Measurements from ENCODE around the gene USP17L18. TPM values are rescaled to one million over a fixed set of nuclear protein-coding genes. Genes with fewer than 3 reads are reported as not detected.
"Not testable (repeated sequence)": the region's sequence is repeated elsewhere in the genome, so short reads cannot be mapped to it uniquely, and the experiment has no call there.

USP17L18 gene
- not detected for total RNA-seq

DNA sequence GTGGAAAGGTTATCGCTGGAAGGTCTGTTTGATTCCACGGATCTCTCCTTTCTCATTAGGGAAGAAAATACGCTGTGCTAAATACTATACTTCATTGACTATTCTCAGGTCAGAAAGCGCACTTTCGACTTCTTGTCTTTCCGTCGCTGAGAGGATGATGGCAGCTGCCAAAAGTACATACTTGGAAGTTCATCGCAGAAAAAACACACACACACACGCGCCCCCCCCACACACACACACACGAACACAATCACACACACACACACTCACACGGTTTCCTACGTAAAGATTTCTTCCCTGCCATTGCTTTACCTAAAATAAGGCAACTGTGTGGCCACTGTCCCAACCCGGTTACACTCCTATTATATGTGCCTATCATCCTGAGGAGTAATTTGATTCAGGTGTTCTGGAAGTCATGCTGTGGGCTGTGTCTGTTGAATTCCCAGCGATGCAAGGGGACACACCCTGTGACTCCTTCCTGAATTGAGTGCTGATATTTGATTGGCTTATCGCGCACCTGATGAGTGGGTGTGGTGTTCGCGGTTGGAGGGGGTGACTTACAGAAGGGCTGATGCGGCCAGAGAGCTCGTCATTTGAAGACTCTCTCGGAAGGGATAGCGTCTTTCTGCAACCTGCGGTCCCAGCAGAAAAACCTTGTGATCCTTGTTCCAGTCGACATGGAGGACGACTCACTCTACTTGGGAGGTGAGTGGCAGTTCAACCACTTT, at the start of gene USP17L18:
Gene USP17L18 (plus strand): TSS at position 678 of the 728 bp plus-strand sequence. CDS start 0 bp downstream, at position 678.
- DNase-seq = peak; percentile 7 to 45 (median 16)
- H3K36me3 ChIP-seq, H3K4me3 ChIP-seq, H3K27me3 ChIP-seq, H3K4me1 ChIP-seq, H3K27ac ChIP-seq, H3K9me3 ChIP-seq: not testable (repeated sequence)

DNA sequence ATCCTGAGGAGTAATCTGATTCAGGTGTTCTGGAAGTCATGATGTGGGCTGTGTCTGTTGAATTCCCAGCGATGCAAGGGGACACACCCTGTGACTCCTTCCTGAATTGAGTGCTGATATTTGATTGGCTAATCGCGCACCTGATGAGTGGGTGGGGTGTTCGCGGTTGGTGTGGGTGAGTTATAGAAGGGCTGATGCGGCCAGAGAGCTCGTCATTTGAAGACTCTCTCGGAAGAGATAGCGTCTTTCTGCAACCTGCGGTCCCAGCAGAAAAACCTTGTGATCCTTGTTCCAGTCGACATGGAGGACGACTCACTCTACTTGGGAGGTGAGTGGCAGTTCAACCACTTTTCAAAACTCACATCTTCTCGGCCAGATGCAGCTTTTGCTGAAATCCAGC, 38.1 kb upstream of the USP17L18 start, which contains the start of gene USP17L10:
Gene USP17L10 (plus strand): TSS at position 301 of the 400 bp plus-strand sequence. CDS start 0 bp downstream, at position 301.
- not testable (repeated sequence) for H3K4me3 ChIP-seq, H3K27me3 ChIP-seq, DNase-seq, H3K27ac ChIP-seq, H3K36me3 ChIP-seq, H3K9me3 ChIP-seq, H3K4me1 ChIP-seq

GRCh38 chr4:9214701-9215100, 33.7 kb upstream of the USP17L18 start:
- not testable (repeated sequence) for H3K4me1 ChIP-seq, H3K36me3 ChIP-seq, H3K9me3 ChIP-seq, H3K4me3 ChIP-seq, H3K27ac ChIP-seq, H3K27me3 ChIP-seq
- DNase-seq = peak in 1 of 3 donors; percentile 21

- H3K4me3 ChIP-seq, H3K4me1 ChIP-seq, H3K36me3 ChIP-seq, DNase-seq, H3K27me3 ChIP-seq, H3K27ac ChIP-seq, H3K9me3 ChIP-seq: not testable (repeated sequence)
Observed at GRCh38 chr4:9215105-9215504, 33.3 kb upstream of the USP17L18 start, which contains the start of gene USP17L11. TSS of gene USP17L11 (plus strand) at chr4:9215405. CDS start at chr4:9215405, 0 bp downstream.

DNA sequence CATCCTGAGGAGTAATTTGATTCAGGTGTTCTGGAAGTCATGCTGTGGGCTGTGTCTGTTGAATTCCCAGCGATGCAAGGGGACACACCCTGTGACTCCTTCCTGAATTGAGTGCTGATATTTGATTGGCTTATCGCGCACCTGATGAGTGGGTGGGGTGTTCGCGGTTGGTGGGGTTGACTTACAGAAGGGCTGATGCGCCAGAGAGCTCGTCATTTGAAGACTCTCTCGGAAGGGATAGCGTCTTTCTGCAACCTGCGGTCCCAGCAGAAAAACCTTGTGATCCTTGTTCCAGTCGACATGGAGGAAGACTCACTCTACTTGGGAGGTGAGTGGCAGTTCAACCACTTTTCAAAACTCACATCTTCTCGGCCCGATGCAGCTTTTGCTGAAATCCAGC, 28.6 kb upstream of the USP17L18 start, which contains the start of gene USP17L12:
Gene USP17L12 (plus strand): TSS at position 301 of the 400 bp plus-strand sequence. CDS start 0 bp downstream, at position 301.
- DNase-seq, H3K4me3 ChIP-seq, H3K4me1 ChIP-seq, H3K27ac ChIP-seq, H3K9me3 ChIP-seq, H3K27me3 ChIP-seq, H3K36me3 ChIP-seq: not testable (repeated sequence)

DNA sequence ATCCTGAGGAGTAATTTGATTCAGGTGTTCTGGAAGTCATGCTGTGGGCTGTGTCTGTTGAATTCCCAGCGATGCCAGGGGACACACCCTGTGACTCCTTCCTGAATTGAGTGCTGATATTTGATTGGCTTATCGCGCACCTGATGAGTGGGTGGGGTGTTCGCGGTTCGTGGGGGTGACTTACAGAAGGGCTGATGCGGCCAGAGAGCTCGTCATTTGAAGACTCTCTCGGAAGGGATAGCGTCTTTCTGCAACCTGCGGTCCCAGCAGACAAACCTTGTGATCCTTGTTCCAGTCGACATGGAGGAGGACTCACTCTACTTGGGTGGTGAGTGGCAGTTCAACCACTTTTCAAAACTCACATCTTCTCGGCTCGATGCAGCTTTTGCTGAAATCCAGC, 23.8 kb upstream of the USP17L18 start, which contains the start of gene USP17L13:
Gene USP17L13 (plus strand): TSS at position 301 of the 400 bp plus-strand sequence. CDS start 0 bp downstream, at position 301.
- not testable (repeated sequence) for H3K36me3 ChIP-seq, DNase-seq, H3K27me3 ChIP-seq, H3K4me1 ChIP-seq, H3K27ac ChIP-seq, H3K4me3 ChIP-seq, H3K9me3 ChIP-seq

- H3K27ac ChIP-seq, H3K9me3 ChIP-seq, H3K27me3 ChIP-seq, H3K4me3 ChIP-seq, H3K4me1 ChIP-seq, H3K36me3 ChIP-seq: not testable (repeated sequence)
- DNase-seq = peak in 1 of 3 donors; percentile 39
Observed at GRCh38 chr4:9230249-9230648, 18.2 kb upstream of the USP17L18 start.

DNA sequence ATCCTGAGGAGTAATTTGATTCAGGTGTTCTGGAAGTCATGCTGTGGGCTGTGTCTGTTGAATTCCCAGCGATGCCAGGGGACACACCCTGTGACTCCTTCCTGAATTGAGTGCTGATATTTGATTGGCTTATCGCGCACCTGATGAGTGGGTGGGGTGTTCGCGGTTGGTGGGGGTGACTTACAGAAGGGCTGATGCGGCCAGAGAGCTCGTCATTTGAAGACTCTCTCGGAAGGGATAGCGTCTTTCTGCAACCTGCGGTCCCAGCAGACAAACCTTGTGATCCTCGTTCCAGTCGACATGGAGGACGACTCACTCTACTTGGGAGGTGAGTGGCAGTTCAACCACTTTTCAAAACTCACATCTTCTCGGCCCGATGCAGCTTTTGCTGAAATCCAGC, 14.3 kb upstream of the USP17L18 start, which contains the start of gene USP17L15:
Gene USP17L15 (plus strand): TSS at position 301 of the 400 bp plus-strand sequence. CDS start 0 bp downstream, at position 301.
- not testable (repeated sequence) for H3K27ac ChIP-seq, H3K36me3 ChIP-seq, H3K4me3 ChIP-seq, H3K4me1 ChIP-seq, H3K9me3 ChIP-seq, DNase-seq, H3K27me3 ChIP-seq

DNA sequence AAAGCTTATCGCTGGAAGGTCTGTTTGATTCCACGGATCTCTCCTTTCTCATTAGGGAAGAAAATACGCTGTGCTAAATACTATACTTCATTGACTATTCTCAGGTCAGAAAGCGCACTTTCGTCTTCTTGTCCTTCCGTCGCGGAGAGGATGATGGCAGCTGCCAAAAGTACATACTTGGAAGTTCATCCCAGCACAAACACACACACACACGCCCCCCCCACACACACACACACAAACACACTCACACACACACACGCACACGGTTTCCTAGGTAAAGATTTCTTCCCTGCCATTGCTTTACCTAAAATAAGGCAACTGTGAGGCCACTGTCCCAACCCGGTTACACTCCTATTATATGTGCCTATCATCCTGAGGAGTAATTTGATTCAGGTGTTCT, 10.0 kb upstream of the USP17L18 start:
- not testable (repeated sequence) for H3K27me3 ChIP-seq, H3K9me3 ChIP-seq, H3K36me3 ChIP-seq, H3K4me1 ChIP-seq, H3K27ac ChIP-seq, H3K4me3 ChIP-seq
- peak; percentile 16 to 22 (median 18) for DNase-seq

DNA sequence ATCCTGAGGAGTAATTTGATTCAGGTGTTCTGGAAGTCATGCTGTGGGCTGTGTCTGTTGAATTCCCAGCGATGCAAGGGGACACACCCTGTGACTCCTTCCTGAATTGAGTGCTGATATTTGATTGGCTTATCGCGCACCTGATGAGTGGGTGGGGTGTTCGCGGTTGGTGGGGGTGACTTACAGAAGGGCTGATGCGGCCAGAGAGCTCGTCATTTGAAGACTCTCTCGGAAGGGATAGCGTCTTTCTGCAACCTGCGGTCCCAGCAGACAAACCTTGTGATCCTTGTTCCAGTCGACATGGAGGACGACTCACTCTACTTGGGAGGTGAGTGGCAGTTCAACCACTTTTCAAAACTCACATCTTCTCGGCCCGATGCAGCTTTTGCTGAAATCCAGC, 4.9 kb upstream of the USP17L18 start, which contains the start of gene USP17L17:
Gene USP17L17 (plus strand): TSS at position 301 of the 400 bp plus-strand sequence. CDS start 0 bp downstream, at position 301.
- H3K36me3 ChIP-seq, H3K9me3 ChIP-seq, DNase-seq, H3K4me1 ChIP-seq, H3K27me3 ChIP-seq, H3K4me3 ChIP-seq, H3K27ac ChIP-seq: not testable (repeated sequence)

- DNase-seq, H3K4me3 ChIP-seq, H3K9me3 ChIP-seq, H3K27ac ChIP-seq, H3K36me3 ChIP-seq, H3K4me1 ChIP-seq, H3K27me3 ChIP-seq: not testable (repeated sequence)
Observed at GRCh38 chr4:9253078-9253477, 4.6 kb downstream of the USP17L18 start, which contains the start of gene USP17L19. TSS of gene USP17L19 (plus strand) at chr4:9253378. CDS start at chr4:9253378, 0 bp downstream.

GRCh38 chr4:9257824-9258223, 9.4 kb downstream of the USP17L18 start, which contains the start of gene USP17L20:
TSS of gene USP17L20 (plus strand) at chr4:9258124. CDS start at chr4:9258124, 0 bp downstream.
- not testable (repeated sequence) for H3K4me1 ChIP-seq, H3K4me3 ChIP-seq, H3K9me3 ChIP-seq, H3K27me3 ChIP-seq, DNase-seq, H3K36me3 ChIP-seq, H3K27ac ChIP-seq

DNA sequence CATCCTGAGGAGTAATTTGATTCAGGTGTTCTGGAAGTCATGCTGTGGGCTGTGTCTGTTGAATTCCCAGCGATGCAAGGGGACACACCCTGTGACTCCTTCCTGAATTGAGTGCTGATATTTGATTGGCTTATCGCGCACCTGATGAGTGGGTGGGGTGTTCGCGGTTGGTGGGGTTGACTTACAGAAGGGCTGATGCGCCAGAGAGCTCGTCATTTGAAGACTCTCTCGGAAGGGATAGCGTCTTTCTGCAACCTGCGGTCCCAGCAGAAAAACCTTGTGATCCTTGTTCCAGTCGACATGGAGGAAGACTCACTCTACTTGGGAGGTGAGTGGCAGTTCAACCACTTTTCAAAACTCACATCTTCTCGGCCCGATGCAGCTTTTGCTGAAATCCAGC, 14.1 kb downstream of the USP17L18 start, which contains the start of gene USP17L21:
Gene USP17L21 (plus strand): TSS at position 301 of the 400 bp plus-strand sequence. CDS start 0 bp downstream, at position 301.
- not testable (repeated sequence) for H3K27me3 ChIP-seq, DNase-seq, H3K4me1 ChIP-seq, H3K36me3 ChIP-seq, H3K9me3 ChIP-seq, H3K4me3 ChIP-seq, H3K27ac ChIP-seq

DNA sequence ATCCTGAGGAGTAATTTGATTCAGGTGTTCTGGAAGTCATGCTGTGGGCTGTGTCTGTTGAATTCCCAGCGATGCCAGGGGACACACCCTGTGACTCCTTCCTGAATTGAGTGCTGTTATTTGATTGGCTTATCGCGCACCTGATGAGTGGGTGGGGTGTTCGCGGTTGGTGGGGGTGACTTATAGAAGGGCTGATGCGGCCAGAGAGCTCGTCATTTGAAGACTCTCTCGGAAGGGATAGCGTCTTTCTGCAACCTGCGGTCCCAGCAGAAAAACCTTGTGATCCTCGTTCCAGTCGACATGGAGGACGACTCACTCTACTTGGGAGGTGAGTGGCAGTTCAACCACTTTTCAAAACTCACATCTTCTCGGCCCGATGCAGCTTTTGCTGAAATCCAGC, 18.9 kb downstream of the USP17L18 start, which contains the start of gene USP17L22:
Gene USP17L22 (plus strand): TSS at position 301 of the 400 bp plus-strand sequence. CDS start 0 bp downstream, at position 301.
- H3K4me1 ChIP-seq, H3K4me3 ChIP-seq: not testable (repeated sequence)

GRCh38 chr4:9271719-9272118, 23.3 kb downstream of the USP17L18 start:
- not testable (repeated sequence) for H3K9me3 ChIP-seq, H3K27me3 ChIP-seq, H3K4me3 ChIP-seq, H3K36me3 ChIP-seq, H3K4me1 ChIP-seq, H3K27ac ChIP-seq
- peak in 2 of 3 donors; percentile 57 to 79 for DNase-seq

More for the DNA sequence above, 18.9 kb downstream of the USP17L18 start, which contains the start of gene USP17L22:
- not testable (repeated sequence) for H3K9me3 ChIP-seq, H3K27ac ChIP-seq, H3K27me3 ChIP-seq, H3K36me3 ChIP-seq, DNase-seq

All from Peyer's patch (tissue), 4 donors.